Kidney (tissue), 14 donors: Measurements from ENCODE around the gene SHD. TPM values are rescaled to one million over a fixed set of nuclear protein-coding genes. Genes with fewer than 3 reads are reported as not detected.
A peak's percentile ranks its signal among the peaks of the same experiment; 100 is the strongest.
"Not testable (repeated sequence)": the region's sequence is repeated elsewhere in the genome, so short reads cannot be mapped to it uniquely, and the experiment has no call there.

Source experiments
- DNase-seq, 5 donors: peaks; one replicate each; pipeline ENCODE4 v3.0.0-alpha.2; 2013 to 2020
- FAIRE-seq: peaks from 2 replicates; lab custom pipeline; 2012; peaks lifted over from hg19 to GRCh38; lab: Jason Lieb, UNC
- H3K27ac ChIP-seq, 2 donors: one replicate each; pipeline ENCODE4 v1.7.0; 2013; ENCODE audit warnings: low read depth in 2 of 2, low read length in 2 of 2, inconsistent platforms in 1 of 2
- H3K27me3 ChIP-seq: one replicate; pipeline ENCODE4 v1.7.1; 2013; ENCODE audit warnings: low read length, inconsistent platforms; ENCODE audit not compliant: control insufficient read depth, insufficient read depth
- H3K36me3 ChIP-seq, 3 donors: one replicate each; pipeline versions ENCODE4 v1.7.0 to v1.7.1; 2013; ENCODE audit warnings: low read length in 3 of 3, control low read depth in 1 of 3, inconsistent platforms in 1 of 3; ENCODE audit not compliant: insufficient read depth in 3 of 3, control insufficient read depth in 2 of 3
- H3K4me1 ChIP-seq, 3 donors: one replicate each; pipeline versions ENCODE4 v1.7.0 to v1.7.1; 2013; ENCODE audit warnings: low read length in 3 of 3, inconsistent platforms in 1 of 3, low read depth in 1 of 3; ENCODE audit not compliant: control insufficient read depth in 2 of 3, insufficient read depth in 2 of 3
- H3K4me3 ChIP-seq, 3 donors: one replicate each; pipeline versions ENCODE4 v1.7.0 to v1.8.1; 2013; ENCODE audit warnings: low read length in 3 of 3, control low read depth in 1 of 3, inconsistent platforms in 1 of 3
- H3K9ac ChIP-seq, 3 donors: one replicate each; pipeline versions ENCODE4 v1.7.0 to v1.7.1; 2013; ENCODE audit warnings: low read length in 3 of 3, control low read depth in 1 of 3, inconsistent platforms in 1 of 3
- H3K9me3 ChIP-seq, 3 donors: one replicate each; pipeline versions ENCODE4 v1.7.0 to v1.7.1; 2013; ENCODE audit warnings: low read length in 3 of 3, control low read depth in 1 of 3, inconsistent platforms in 1 of 3; ENCODE audit not compliant: control insufficient read depth in 2 of 3, insufficient read depth in 1 of 3
- CTCF ChIP-seq: IDR thresholded peaks from 3 replicates; pipeline ENCODE4 v1.5.1; 2012; ENCODE audit warnings: mild to moderate bottlenecking, moderate library complexity, borderline replicate concordance; ENCODE audit not compliant: insufficient read depth; ENCODE audit errors: extremely low read depth
- intact Hi-C: fragments of 100-400 bp; cut with DNase I; formaldehyde crosslinking; loops from one replicate; pipeline ENCODE4 v1.11.1; 2022
- polyA plus RNA-seq: library from polyadenylated mRNA; stranded (reverse); fragments of 350-450 nt; fragmentation: Illumina TruSeq; extraction: RNeasy Lipid Tissue Mini Kit (QIAGEN cat#74804); gene quantifications from one replicate; pipeline ENCODE4 v1.2.3, GENCODE V29; 2014; ENCODE audit warnings: low read depth, low replicate concordance; ENCODE audit not compliant: insufficient read depth
- total RNA-seq: library from RNA; stranded (reverse); fragmentation: NEBNext Ultra II Directional; extraction: Animal tissue kit (Norgen Biotek cat#: 25700); gene quantifications from one replicate; pipeline ENCODE4 v1.2.1, GENCODE V29; 2021
- donor health status: control.
- donor health status: control.
- donor health status: control.
- donor health status: control.
- donor health status: control.
- donor health status: DM: yes; HTN: yes; CAD: no.
- donor health status: Normal renal cell carcinoma (clear cell type).

The SHD gene
- total and polyA plus RNA-seq, 2 donors from 2014 or later = not detected

GRCh38 chr19:4268816-4269430, 10.1 kb upstream of the SHD start:
- intact Hi-C loops = no loop called here
- FAIRE-seq (no peak), DNase-seq (no peak)
- no peaks in the 10 kb centered on the region for H3K4me1 ChIP-seq
- H3K9me3 ChIP-seq = no peaks in the 10 kb centered on the region
- TF ChIP-seq CTCF = no peak
- peaks cover 3 to 12% (median 12%) of the 10 kb centered on the region in 3 donors for H3K36me3 ChIP-seq
- H3K27me3 ChIP-seq = no peaks in the 10 kb centered on the region
- H3K4me3 ChIP-seq = no peak overlapping the region
- H3K27ac ChIP-seq = peak overlapping the region; percentile 38 to 47
- H3K9ac ChIP-seq = no peak overlapping the region

- Histone ChIP-seq H3K27ac (no peak overlapping the region), H3K4me3 (no peak overlapping the region), H3K27me3 (no peaks in the 10 kb centered on the region), H3K9ac (no peak overlapping the region), H3K36me3 (peaks cover 0 to 6% (median 5%) of the 10 kb centered on the region in 3 donors), H3K9me3 (no peaks in the 10 kb centered on the region), H3K4me1 (no peaks in the 10 kb centered on the region)
- TF ChIP-seq CTCF = no peak
- FAIRE-seq (no peak), DNase-seq (no peak)
- intact Hi-C loops = no loop called here
Observed at GRCh38 chr19:4272894-4273293, 6.2 kb upstream of the SHD start.

GRCh38 chr19:4274321-4274686, 4.8 kb upstream of the SHD start:
- intact Hi-C loops, H3K27ac ChIP-seq, H3K4me3 ChIP-seq, FAIRE-seq, H3K9me3 ChIP-seq, H3K27me3 ChIP-seq, H3K36me3 ChIP-seq, DNase-seq, H3K4me1 ChIP-seq, H3K9ac ChIP-seq: not testable (repeated sequence)

- H3K27ac ChIP-seq = no peak overlapping the region
- no peak for TF ChIP-seq CTCF
- no peak overlapping the region for H3K4me3 ChIP-seq
- DNase-seq = peak in 1 of 5 donors; percentile 59
- no peaks in the 10 kb centered on the region for H3K36me3 ChIP-seq
- no peak for FAIRE-seq
- intact Hi-C loops = no loop called here
- H3K9me3 ChIP-seq = no peaks in the 10 kb centered on the region
- no peaks in the 10 kb centered on the region for H3K4me1 ChIP-seq
- H3K27me3 ChIP-seq = no peaks in the 10 kb centered on the region
- no peak overlapping the region for H3K9ac ChIP-seq
Observed at GRCh38 chr19:4277191-4277696, 1.8 kb upstream of the SHD start.
